Gastrocnemius medialis (tissue), 4 donors: Measurements from ENCODE around the gene LYSMD4. TPM values are rescaled to one million over a fixed set of nuclear protein-coding genes. Genes with fewer than 3 reads are reported as not detected.

ENCODE experiments used
- ATAC-seq, 2 donors: fragments of 150-250 bp; one replicate each; pipeline ENCODE4 v1.9.1; 2016
- DNase-seq, 2 donors: peaks; one replicate each; pipeline ENCODE4 v3.0.0-alpha.2; 2019
- H3K27ac ChIP-seq, 4 donors: fragments of 200-600 bp; sonication (generic); 1 replicate in 1 of 4; 2 replicates in 3 of 4; pipeline ENCODE4 v1.5.1; 2016 to 2018; ENCODE audit warnings: mild to moderate bottlenecking in 2 of 4, moderate library complexity in 1 of 4
- H3K27me3 ChIP-seq, 3 donors: fragments of 200-600 bp; sonication (generic) in 2 of 3; 1 replicate in 1 of 3; 2 replicates in 2 of 3; pipeline versions ENCODE4 v1.5.1 to v1.6.0; 2016 to 2019; ENCODE audit warnings: mild to moderate bottlenecking in 1 of 3, moderate library complexity in 1 of 3
- H3K36me3 ChIP-seq, 2 donors: fragments of 200-600 bp; sonication (generic) in 1 of 2; one replicate each; pipeline ENCODE4 v1.5.1; 2017 to 2018
- H3K4me1 ChIP-seq, 2 donors: fragments of 200-600 bp; sonication (generic) in 1 of 2; one replicate each; pipeline ENCODE4 v1.5.1; 2016 to 2017; ENCODE audit warnings: mild to moderate bottlenecking in 2 of 2
- H3K4me3 ChIP-seq, 4 donors: fragments of 200-600 bp; sonication (generic) in 3 of 4; 1 replicate in 1 of 4; 2 replicates in 3 of 4; pipeline ENCODE4 v1.5.1; 2016 to 2019; ENCODE audit warnings: mild to moderate bottlenecking in 2 of 4
- H3K9me3 ChIP-seq, 3 donors: fragments of 200-600 bp; sonication (generic) in 2 of 3; 1 replicate in 1 of 3; 2 replicates in 2 of 3; pipeline ENCODE4 v1.5.1; 2016 to 2019
- POLR2A ChIP-seq, 2 donors: fragments of 450-650 bp; IDR thresholded peaks; one replicate each; pipeline ENCODE4 v1.6.1; 2017; ENCODE audit warnings: antibody characterized with exemption in 2 of 2, mild to moderate bottlenecking in 2 of 2, moderate library complexity in 2 of 2
- in situ Hi-C, 4 donors: fragments of 200-750 bp; cut with MboI; loops; one replicate each; pipeline versions ENCODE4 v1.15.0 to v1.8.0; 2017; ENCODE audit warnings: low sequenced_read_pairs in 4 of 4
- intact Hi-C: fragments of 100-400 bp; cut with DNase I; formaldehyde crosslinking; loops from one replicate; pipeline ENCODE4 v1.15.1; 2023; ENCODE audit warnings: low total_unique reads
- total RNA-seq, 4 donors: library from RNA; depleted of rRNA; stranded (reverse); fragments of >200 nt; gene quantifications; one replicate each; pipeline versions ENCODE4 v1.1.0 to v1.2.3, GENCODE V29; 2016
- TF ChIP-seq, protein P1 (sequence below), 5 experiments: fragments of 450-650 bp in 3 of 5; fragments of 200-600 bp in 2 of 5; sonication (generic) in 2 of 5; IDR thresholded peaks in 4 of 5; conservative IDR thresholded peaks in 1 of 5; 1 replicate in 4 of 5; 2 replicates in 1 of 5; pipeline ENCODE4 v1.5.1; 2016 to 2019; ENCODE audit warnings: antibody characterized with exemption in 5 of 5, mild to moderate bottlenecking in 3 of 5, moderate library complexity in 3 of 5

LYSMD4 gene
- total RNA-seq, 4 donors from 2014 or later = 5.1 to 15.8 (median 11.9) TPM

DNA sequence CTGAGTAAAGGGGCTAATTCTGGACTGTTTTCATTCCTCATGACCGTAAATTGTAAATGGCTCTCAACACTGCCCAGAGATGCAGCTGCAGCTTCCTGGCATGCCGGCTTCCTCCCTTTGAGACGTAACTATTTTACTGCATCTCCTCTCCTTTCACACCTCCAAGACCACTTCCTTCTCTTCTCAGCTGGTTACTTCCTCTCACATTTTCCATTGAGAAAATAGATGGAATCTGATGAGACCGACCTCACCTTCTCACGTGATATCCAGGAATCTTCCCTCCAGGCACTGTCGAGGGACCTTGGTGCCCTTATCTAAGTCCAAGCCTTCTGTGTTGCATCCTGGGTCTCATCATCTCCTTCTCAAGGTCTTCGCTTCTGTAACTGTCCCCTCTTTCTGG lies 12.7 kb downstream of the LYSMD4 start:
- H3K4me1 ChIP-seq = peaks cover 52 to 59% of the 10 kb centered on the region in 2 donors
- intact Hi-C loops (no loop called here), in situ Hi-C loops (loop anchor here in 3 of 4 donors (25.0 kb wide), 2 partner anchors 308 to 433 kb away; no protein-coding TSS in a partner anchor)
- no peak overlapping the region for H3K4me3 ChIP-seq
- DNase-seq (no peak), ATAC-seq (no peak)
- H3K27ac ChIP-seq = peak overlapping the region in 3 of 4 donors; percentile 61 to 64 (median 61)
- TF ChIP-seq POLR2A (IDR thresholded peaks at IDR 0.05) = no peak
- TF ChIP-seq, protein P1, sequence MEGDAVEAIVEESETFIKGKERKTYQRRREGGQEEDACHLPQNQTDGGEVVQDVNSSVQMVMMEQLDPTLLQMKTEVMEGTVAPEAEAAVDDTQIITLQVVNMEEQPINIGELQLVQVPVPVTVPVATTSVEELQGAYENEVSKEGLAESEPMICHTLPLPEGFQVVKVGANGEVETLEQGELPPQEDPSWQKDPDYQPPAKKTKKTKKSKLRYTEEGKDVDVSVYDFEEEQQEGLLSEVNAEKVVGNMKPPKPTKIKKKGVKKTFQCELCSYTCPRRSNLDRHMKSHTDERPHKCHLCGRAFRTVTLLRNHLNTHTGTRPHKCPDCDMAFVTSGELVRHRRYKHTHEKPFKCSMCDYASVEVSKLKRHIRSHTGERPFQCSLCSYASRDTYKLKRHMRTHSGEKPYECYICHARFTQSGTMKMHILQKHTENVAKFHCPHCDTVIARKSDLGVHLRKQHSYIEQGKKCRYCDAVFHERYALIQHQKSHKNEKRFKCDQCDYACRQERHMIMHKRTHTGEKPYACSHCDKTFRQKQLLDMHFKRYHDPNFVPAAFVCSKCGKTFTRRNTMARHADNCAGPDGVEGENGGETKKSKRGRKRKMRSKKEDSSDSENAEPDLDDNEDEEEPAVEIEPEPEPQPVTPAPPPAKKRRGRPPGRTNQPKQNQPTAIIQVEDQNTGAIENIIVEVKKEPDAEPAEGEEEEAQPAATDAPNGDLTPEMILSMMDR (IDR thresholded peaks at IDR 0.05 in 4 of 5, conservative IDR thresholded peaks at IDR 0.05 in 1 of 5) = no peak
- no peaks in the 10 kb centered on the region for H3K9me3 ChIP-seq
- H3K27me3 ChIP-seq = no peaks in the 10 kb centered on the region
- H3K36me3 ChIP-seq = no peaks in the 10 kb centered on the region

DNA sequence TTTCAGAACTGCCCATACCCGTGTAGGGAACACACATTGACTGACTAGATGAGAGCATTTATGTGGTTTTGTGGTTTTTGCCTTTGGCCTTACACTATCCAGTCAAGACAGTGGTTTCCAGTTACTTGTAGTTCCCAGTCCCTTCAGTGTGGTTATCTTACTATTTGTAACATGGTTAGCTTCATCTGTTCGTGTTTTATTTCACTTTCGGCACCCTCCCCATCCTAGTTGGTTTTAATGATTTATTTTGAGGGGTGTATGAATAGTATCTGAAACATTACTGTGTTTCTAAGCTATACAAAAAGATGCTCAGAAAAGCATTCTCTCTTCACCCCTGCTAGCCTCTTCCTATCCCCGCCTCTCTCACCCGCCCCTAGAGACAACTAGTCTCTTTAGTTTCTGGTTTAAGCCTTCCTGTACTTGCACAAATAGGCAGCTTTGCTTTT lies 14.1 kb downstream of the LYSMD4 start:
- TF ChIP-seq, protein P1 (IDR thresholded peaks at IDR 0.05 in 4 of 5, conservative IDR thresholded peaks at IDR 0.05 in 1 of 5) = no peak
- TF ChIP-seq POLR2A (IDR thresholded peaks at IDR 0.05) = no peak
- ATAC-seq (no peak), DNase-seq (no peak)
- Histone ChIP-seq H3K4me3 (no peak overlapping the region), H3K9me3 (no peaks in the 10 kb centered on the region), H3K27me3 (no peaks in the 10 kb centered on the region), H3K4me1 (peaks cover 52 to 59% of the 10 kb centered on the region in 2 donors), H3K36me3 (no peaks in the 10 kb centered on the region), H3K27ac (peak overlapping the region; percentile 63 to 76 (median 66))
- in situ Hi-C loops = loop anchor here in 3 of 4 donors (25.0 kb wide), 2 partner anchors 307 to 432 kb away; no protein-coding TSS in a partner anchor
- intact Hi-C loops = loop anchor here (2.0 kb wide), 1 partner anchor 14 kb away; the partner anchor contains the start of gene LYSMD4

DNA sequence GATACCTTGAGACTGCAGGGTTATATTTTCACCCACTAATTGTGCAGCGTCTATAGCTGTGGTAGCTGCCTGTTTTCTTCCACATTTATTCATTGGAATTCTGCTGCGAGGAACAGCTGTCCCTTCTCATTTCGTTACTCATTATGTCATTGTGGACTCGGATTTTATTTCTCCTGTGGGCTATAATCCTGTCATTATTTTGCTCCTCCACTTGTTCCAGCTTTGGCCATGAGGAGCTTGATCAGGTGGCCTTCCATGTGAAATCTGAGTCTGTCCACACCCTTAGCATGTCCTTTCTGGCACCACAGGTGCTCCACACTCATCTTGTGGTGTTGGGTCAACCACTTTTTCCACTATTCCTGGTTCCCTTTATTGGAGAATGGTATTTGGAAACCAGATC lies 14.8 kb downstream of the LYSMD4 start:
- Histone ChIP-seq H3K9me3 (no peaks in the 10 kb centered on the region), H3K36me3 (peaks cover 0 to 4% of the 10 kb centered on the region in 2 donors), H3K4me1 (peaks cover 52 to 59% of the 10 kb centered on the region in 2 donors), H3K4me3 (no peak overlapping the region), H3K27me3 (no peaks in the 10 kb centered on the region), H3K27ac (peak overlapping the region; percentile 63 to 76 (median 66))
- in situ Hi-C loops = loop anchor here in 3 of 4 donors (25.0 kb wide), 2 partner anchors 306 to 431 kb away; no protein-coding TSS in a partner anchor
- TF ChIP-seq, protein P1 (IDR thresholded peaks at IDR 0.05 in 4 of 5, conservative IDR thresholded peaks at IDR 0.05 in 1 of 5) = no peak
- TF ChIP-seq POLR2A (IDR thresholded peaks at IDR 0.05) = no peak
- peak; percentile 84 to 88 for ATAC-seq
- intact Hi-C loops = loop anchor here (2.0 kb wide), 1 partner anchor 14 kb away; the partner anchor contains the start of gene LYSMD4
- peak; percentile 62 to 80 for DNase-seq

DNA sequence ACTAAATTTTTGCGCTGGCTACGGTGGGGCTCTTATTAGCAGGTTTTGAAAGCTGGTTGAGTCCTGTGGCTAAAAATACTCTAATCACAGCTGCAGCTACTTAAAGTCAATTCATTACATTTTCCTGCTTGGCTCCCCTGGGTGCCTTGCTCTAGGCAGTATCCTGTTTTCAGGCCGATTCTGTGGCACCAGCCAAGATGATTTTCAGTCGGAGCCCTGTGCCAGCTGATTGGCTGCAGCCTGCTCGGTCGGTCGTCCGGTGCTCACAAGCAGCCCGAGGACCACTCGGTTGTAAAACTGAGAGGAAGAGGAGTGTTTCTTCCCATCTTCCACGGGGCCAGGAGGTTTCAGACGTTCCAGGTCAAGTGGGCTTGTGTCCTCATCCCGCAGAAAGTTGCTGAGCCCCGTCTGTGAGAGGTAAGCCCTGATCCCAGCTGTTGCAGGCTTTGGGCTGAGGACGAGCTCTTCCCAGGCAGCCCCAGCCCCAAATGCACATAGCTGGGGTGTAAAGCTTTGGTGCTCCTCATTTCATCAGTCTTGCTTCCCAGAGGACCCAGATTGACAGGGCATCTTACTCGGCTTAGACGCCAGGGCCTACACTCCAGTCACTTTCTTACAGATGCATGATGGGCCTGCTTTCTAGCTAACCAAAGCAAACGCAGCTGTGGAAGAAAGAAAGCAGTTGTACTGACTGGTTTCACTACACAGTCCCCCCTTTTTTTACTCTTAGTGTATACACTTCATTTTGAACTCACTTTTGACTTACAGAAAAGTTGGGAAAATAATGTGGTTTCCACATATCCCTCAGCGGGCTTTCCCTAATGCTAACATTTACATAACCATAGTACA lies 15.9 kb downstream of the LYSMD4 start:
- TF ChIP-seq, protein P1 (IDR thresholded peaks at IDR 0.05 in 4 of 5, conservative IDR thresholded peaks at IDR 0.05 in 1 of 5) = no peak
- TF ChIP-seq POLR2A (IDR thresholded peaks at IDR 0.05) = no peak
- H3K27me3 ChIP-seq = no peaks in the 10 kb centered on the region
- DNase-seq (no peak), ATAC-seq (peak; percentile 14 to 25)
- intact Hi-C loops = loop anchor here (2.0 kb wide), 1 partner anchor 15 kb away; the partner anchor contains the start of gene LYSMD4
- in situ Hi-C loops = loop anchor here in 3 of 4 donors (25.0 kb wide), 2 partner anchors 305 to 430 kb away; no protein-coding TSS in a partner anchor
- H3K9me3 ChIP-seq = no peaks in the 10 kb centered on the region
- H3K4me3 ChIP-seq = peak overlapping the region in 2 of 4 donors; percentile 16 to 28
- H3K36me3 ChIP-seq = peaks cover 0 to 14% of the 10 kb centered on the region in 2 donors
- peaks cover 52 to 59% of the 10 kb centered on the region in 2 donors for H3K4me1 ChIP-seq
- peak overlapping the region; percentile 63 to 76 (median 66) for H3K27ac ChIP-seq
